ENCODE results near the gene EXOC2. TPM values are rescaled to one million over a fixed set of nuclear protein-coding genes. Genes with fewer than 3 reads are reported as not detected.

EXOC2 gene
- polyA plus RNA-seq, 4 donors: 21.7 to 23.0 (median 22.5) TPM

DNA sequence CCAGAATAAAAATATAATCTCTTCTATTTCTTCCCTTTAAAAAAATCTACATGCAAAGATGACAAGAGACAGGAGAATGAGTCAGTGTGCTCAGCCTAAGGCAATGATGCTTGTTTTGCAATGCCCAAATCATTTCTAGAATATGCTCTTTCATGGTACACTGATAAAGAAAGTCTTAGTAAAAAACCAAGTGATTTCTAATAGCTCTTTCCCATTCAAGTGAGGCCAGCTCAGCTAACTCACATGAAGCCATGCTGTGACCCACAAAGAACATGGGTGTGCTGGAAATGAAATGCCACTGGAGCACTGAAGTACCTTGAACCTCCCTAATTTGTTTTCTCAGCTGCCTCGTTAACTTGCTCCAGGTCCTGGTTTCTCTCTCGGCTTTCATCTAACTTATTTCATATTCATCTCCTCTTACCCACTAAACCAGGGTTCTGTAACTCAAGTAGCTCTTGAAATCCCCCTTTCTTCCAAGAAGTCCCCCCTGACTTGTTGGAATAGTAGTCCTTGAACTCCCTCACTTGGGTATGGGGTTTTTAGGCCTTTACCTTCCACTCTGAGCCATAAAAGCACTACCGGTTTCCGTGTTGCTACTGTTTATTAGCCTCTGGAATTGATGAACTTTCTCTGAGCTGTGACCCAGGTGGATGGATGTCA, 208.7 kb downstream of the EXOC2 start:
- no peak for DNase-seq (ENCODE audit: low read depth in 4 of 4, low spot score in 2 of 4)

DNA sequence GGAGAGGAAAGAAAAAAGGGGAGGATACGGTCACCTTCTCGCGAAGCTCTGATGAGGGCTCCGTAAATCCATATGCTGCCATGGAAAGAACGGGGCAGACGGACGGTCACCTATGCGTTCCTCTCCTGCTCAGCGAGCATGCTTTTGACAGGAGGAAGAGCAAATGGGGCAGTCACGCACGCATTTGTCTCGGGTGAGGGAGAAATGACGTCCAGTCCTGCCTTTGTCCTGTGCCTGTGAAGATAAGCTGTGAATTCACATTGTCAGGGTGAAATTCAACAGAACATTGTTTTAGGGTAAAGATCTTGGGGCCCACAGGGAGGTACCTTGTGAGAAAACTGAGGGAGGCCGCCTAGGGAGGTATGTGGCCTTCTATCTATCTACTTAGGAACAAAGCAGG, 217.6 kb downstream of the EXOC2 start:
- DNase-seq (ENCODE audit: low read depth in 4 of 4, low spot score in 2 of 4): no peak

DNA sequence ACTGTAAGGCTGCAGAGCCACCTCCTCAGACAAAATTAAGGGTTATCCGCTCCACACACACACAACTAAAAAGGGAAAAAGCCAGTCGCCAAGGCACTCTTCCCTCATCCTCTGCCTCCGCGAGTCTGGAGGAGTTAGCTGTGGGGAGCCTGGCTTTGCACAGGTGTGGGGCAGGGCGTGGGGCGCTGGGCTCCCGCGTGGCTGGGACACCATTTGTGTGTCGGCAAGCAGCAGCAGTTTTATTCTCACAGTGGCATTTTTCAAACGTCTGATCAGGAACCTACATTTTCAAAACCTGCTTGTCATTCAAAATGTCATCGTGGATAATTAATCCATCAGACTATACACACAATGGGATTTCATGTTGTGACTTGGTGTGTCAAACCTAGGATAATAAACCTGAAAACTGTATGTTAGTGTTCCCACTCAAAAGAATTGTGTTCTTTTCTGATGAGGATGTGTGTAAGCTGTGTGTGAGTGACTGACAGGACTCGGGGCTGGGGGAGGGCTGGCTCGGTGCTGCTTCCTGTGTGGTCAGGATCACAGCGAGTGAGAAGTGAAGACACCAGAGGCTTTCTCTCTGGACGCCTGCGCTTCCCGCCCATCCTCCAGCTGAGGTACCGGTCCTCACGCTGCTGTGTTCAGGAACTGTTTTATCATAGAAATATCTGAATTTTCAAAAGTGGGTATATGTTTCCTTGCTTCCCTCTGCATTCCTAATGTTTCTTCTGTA, 218.3 kb downstream of the EXOC2 start:
- no peak for DNase-seq (ENCODE audit: low read depth in 4 of 4, low spot score in 2 of 4)

DNA sequence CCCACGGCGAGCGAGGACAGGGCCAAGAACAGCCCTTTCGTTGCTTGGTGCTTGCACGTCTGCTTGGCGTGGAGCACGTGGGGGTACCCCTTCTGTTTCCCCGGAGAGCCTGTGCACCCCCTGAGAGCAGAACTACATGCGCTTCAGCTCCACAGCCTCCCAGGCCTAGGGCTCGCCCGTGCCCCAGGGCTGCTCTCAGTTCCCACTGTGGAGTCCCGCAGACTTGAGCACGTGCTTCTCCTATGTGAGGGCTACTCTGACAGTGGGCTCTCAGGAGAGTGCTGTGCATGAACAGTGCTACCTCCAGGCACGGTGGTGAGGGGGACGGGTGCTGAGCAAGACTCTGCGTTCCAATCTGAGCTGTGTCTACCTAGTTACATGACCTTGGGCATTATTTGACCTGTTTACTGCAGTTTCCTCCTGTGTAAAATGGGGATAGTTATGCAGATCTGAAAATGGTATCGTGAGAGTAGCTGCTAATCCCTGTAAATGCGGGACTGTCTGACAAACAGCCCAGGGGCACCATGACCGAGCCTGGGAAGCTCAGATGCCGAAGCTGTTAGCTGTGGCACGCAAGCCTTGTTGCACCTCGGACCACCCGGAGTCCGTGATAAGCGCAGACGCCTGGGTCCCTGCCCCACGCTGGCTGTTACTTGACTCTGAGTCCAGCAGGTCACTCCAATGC, 219.0 kb downstream of the EXOC2 start:
- DNase-seq (ENCODE audit: low read depth in 4 of 4, low spot score in 2 of 4): no peak

DNA sequence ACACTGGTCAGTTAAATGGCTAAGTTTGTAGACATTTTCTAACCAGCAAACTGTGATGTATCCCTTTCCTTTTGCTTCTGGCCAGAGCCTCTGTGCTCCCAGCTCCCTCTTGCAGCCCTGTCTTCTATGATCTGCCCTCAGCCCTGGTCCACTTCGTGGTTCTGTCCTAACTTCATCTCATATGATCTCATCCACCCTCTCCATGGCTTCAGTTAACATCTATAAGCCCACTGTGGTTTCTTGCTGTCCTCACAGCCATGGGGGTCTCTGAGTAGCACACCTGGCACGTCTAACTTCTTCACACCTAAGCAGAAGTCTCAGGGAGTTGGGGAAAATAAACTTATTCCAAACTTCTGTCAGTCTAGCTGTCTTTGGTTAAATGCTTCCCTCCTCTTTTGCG, 219.6 kb downstream of the EXOC2 start:
- no peak for DNase-seq (ENCODE audit: low read depth in 4 of 4, low spot score in 2 of 4)

DNA sequence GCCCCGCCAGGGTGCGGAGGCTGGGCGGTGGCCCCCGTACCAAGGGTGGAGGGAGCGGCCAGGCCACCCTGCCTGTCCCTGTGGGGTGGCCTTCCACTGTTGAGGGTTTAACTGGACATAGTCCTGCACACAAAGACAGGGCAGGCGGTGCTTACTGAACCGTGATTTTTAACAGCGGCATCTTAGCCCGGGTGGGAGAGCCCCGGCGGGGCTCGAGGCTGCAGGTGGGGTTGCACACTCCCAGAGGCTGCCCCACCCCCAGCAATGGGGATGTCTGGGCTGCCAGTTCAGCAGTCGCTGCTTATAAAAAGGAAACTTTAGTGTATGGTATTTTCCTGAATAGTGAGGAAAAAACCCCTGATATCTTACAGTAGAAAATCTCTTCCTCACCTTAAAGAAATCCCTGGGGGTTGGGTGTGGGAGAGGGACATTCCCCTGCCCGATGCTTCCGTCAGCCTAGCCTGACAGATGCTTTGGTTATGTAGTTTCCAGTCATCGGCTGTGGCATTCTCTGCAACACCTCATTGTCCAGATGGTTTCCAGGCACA, 222.0 kb downstream of the EXOC2 start:
- DNase-seq (ENCODE audit: low read depth in 4 of 4, low spot score in 2 of 4): no peak

DNA sequence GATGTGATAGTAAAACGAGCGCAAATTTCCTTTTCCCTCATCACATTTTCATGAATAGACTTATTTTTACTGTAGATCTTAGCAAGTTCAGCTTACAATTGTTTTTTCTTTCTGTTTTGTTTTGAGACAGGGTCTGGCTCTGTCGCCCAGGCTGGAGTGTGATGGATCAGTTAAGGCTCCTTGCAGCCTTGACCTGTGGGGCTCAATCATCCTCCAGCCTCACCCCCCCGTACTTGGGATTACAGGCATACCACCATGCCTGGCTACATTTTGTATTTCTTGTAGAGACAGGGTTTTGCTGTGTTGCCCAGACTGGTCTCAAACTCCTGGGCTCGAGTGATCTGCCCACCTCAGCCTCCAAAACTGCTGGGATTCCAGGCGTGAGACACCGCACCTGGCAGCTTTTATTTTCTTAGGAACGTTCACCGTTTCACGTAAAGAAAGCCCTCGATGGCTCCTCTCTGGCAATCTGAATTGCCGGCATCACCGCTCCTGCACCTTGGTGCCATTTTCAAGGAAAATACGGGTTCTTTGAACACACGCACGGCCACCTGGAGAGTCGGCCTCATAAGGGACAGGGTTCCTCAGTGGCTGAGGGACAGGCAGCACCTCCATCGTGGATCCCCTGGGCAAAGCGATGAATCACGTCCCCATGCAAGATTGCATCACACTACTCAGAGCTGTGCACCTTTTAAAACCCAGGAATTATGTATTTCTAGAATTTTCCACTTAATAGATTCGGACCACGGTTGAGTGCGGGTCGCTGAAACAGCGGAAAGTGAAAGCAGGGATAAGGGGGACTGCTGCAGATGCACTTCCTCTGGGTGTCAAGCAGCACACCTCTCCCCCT, 222.7 kb downstream of the EXOC2 start:
- DNase-seq (ENCODE audit: low read depth in 4 of 4, low spot score in 2 of 4): no peak

DNA sequence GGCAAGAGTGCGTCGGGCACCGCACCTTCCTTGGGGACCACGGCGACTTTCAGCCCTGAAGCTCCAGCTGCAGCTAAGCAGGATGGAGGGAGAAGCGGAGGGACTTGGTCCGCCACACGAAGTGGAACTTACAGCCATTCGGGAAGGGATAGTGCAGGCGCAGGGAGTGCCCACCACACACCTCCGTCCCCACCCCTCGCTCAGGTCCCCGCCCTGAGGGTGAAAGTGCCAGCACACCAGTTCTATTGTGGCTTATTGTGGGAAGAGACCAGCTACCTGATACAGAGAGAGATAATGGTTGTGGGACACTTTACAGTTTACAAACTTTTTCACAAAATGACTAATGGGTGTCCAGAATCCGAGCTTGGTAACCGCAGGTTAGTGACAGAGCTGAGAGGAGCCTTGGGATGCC, 225.3 kb downstream of the EXOC2 start:
- no peak for DNase-seq (ENCODE audit: low read depth in 4 of 4, low spot score in 2 of 4)

DNA sequence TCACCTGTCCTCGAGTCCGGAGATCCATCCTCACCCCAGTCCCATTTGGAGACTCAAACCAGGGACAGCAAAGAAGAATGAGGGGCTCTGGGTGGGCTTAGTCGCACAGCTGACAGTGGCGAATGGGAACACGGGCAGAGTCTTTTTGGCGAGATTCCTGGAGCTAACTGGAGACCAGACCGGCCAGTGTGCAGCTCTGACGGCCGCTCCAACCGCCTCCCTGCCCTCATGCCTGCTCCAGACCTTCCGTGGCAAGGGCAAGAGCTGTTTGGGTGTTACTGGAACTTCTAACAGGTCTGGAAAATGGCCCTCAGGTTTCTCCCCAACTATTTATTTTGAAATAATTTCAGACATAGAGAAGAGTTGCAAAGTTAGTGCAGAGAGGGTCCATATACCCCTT, 225.8 kb downstream of the EXOC2 start:
- no peak for DNase-seq (ENCODE audit: low read depth in 4 of 4, low spot score in 2 of 4)

DNA sequence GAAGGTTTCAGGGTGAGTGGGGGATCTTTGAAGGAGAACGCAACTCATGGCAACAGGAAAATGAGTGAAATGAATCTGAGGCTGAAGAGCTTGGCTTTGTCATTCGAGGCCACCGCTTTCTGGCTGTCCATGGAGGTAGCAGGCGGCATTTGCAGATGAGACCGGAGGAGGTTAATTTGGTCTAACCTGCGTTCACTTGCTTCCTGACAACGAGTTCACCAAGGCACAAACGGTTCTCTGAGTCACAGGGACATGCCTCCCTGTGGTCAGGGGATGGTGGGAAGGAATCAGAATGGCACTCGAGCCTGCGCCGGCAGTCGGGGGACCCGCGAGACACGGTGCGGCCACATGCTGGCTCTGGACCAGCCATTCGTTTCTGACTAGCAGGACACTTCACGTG, 226.4 kb downstream of the EXOC2 start:
- no peak for DNase-seq (ENCODE audit: low read depth in 4 of 4, low spot score in 2 of 4)

DNA sequence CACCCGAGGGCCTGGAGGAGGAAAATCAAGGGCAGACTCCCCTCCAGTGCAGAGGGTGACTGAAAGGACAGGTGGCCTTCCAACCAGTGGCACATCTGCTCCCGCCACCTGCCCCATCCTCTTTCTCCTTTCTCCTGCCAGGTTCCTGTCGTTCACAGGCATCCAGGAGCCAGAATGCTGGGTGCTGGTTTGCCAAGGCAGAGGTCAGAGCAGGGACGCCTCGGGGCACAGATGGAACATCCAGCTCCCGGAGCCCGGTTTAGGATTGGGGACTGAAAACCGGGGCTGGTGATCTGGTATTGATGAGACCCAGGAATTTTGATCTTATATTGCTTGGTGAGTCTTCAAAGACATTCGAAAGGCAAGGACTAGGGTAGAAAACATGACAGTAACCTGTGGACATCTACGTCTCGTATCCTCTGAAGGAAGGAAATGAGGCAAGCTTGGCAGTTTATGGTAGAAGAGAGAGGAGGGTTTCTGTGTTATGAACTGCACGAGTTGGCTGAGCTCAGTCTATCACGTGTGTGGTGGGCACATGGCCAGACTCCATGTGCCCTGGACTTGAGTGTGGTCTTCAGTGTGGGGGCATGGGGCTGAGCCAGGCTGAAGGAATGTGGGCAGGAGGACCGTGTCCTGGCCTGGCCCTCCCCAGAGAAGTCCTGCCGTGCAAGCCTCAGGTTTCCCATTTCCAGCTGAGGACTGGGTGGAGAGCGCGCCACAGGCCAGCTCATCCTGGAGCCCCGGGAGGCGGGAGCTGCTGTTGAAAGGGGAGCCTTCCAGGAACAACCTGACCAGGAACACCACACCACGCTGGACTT, 227.2 kb downstream of the EXOC2 start:
- DNase-seq (ENCODE audit: low read depth in 4 of 4, low spot score in 2 of 4): no peak

DNA sequence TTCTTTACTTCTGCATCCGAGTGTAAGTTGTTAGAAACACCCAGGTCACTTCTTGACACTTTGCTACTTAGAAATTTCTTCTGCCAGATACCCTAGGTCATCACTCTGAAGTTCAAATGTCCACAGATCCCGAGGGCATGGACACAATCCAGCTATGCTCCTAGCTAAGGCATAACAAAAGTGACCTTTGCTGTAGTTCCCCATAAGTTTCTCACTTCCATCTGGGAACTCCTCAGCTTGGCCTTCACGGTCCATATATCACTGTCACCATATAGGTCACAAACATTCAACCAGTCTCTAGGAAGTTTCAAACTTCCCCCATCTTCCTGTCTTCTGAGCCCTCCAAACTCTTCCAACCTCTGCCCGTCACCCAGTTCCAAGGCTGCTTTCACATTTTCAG, 236.1 kb downstream of the EXOC2 start:
- DNase-seq (ENCODE audit: low read depth in 4 of 4, low spot score in 2 of 4): no peak

DNA sequence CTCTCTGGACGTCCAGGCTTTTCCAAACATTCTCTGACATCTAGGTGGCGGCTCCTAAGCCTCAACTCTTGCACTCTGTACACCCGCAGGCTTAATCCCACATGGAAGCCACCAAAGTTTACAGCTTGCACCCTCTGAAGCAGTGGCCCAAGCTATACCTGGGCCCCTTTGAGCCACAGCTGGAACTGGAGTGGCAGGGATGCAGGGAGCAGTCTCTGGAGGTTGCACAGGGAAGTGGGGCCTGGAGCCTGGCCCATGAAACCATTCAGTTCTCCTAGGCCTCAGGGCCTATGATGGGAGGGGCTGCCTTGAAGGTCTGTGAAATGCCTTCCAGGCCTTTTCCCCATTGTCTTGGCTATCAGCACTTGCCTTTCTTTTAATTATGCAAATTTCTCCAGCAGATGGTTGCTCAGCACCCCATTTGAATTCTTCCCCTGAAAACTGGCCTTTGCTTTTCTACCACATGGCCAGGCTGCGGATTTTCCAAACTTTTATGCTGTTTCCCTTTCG, 236.5 kb downstream of the EXOC2 start:
- DNase-seq (ENCODE audit: low read depth in 4 of 4, low spot score in 2 of 4): no peak

DNA sequence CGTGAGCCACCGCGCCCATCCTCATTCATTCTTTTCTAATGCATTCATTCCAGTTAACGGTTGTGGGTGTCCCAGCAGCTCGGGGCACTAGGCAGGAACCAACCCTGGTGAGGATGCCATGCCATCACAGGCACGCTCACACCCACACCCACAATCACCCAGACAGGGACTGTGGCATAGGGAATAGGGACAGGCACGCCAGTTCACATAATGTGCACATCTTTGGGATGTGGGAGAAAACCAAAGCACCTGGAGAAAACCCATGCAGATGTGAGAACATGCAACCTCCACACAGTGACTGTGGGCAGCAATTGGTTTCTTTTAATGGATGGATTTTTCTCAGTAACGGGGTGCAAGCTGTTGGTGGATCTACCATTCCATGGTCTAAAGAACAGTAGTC, 237.1 kb downstream of the EXOC2 start:
- no peak for DNase-seq (ENCODE audit: low read depth in 4 of 4, low spot score in 2 of 4)

DNA sequence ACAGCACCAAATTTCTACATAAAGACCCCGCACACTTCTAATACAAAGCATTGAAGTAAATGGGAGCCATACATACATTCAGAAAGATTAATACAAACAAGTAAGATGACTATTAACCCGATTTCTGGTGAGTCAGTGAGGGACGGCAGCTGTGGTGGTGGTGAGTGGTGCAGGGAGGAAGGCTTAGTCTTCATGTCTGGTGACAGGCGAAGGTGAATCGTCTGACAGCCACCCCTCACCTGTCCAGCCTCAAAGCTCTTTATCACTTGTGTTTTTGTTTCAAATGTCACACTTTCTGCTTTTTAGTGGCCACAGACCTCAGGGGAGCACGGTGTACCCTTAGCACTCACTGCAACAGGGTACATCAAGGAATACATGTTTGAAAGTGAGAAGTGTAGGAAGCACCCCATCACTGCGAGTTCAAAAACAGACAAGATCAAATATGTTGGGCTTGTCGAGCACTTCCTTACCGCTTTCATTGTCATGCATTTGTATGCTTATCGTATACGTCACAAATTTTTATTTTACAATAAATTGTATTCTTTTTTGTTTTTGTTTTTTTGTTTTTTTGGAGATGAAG, 237.8 kb downstream of the EXOC2 start:
- DNase-seq (ENCODE audit: low read depth in 4 of 4, low spot score in 2 of 4): no peak

DNA sequence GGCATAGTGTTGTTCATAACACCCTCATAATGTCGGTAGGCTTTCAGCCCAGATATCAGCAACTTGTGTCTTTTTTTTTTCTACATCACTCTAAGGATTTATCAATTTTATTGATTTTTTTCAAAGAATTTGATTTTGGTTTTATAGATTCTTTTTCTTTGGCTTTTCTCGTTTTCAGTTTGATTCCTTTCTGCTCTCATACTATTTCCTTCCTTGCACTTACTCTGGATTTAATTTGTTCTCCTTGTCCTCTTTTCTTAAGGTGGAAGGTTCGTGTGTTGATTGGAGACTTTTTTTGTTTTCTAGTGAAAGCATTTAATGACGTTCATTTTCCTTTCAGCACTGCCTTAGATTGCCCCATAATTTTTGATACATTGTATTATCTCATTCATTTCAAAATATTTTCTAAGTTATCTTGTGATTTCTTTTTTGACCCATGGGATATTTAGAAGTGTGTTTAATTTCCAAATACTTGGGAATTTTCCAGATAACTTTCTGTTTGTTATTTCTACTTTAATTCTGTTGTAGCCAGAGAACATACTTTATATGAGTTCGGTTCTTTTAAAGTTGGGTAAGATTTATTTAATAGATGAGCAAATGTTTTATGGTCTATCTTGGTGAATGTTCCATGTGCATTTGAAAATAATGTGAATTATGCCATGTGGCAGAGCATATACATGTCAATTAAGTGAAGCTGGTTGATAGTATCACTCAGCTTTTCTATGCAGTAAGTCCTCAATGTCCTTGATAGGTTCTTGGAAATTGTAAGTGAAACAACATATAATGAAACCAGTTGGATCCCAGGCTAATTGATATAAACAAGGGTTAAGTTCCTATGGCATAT, 238.6 kb downstream of the EXOC2 start:
- DNase-seq (ENCODE audit: low read depth in 4 of 4, low spot score in 2 of 4): no peak

DNA sequence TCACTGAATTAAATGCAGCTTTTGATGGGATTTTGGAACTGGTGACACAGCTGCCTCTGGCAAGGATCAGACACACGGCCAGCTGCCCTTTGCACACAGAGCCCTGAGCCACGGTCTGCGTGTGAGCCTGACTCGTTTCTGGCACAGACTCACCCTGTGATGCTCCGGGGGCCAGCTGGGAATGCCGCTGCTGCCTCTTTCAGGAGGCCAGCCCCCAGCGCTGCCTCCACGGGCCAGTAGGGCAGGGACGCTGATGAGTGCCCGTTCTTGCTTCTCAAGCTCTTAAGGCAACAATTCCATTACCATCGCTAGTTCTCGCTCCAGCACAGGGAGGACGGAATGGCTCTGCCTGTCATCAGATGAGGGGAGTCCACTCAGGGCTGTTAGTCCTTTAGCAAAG, 239.8 kb downstream of the EXOC2 start:
- no peak for DNase-seq (ENCODE audit: low read depth in 4 of 4, low spot score in 2 of 4)

DNA sequence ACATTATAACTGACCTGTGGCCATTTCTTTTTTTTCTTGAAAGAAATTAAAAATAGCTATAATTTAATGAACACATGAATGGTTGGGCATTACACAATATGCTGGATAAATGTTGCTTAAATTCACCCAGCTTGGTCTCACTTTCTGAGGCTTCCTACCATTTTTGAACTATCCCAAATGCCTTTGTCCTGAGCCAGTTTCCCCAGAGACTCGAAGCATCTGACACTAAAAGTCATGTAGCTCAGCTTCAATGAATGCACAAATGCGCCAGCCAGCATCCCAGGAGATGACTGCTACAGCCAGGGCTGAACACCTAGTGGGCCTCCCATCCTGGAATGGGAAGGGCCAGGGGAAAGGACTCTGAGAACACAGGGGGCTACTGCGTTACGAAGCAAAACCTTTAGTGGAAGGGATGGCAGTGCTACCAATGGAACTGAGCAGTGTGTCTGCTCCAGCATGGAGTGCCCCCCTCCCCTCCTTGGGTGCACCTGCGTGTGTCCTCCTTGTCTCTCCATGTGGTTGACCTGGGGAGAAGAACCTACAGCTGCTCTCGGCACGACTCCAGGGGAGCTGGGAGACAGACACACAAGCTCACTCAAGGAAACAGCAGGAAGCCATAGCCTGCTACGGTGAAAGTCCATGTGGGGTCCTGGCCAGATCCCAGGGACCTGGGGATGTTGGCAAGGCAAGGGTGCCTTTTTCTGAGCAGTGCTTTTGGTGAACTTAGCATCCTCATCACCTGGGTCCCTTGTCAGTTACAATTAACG, 240.5 kb downstream of the EXOC2 start:
- no peak for DNase-seq (ENCODE audit: low read depth in 4 of 4, low spot score in 2 of 4)

Data from left renal cortex interstitium (tissue), 4 donors.